ENCODE measurements around the gene TGM6. TPM values are rescaled to one million over a fixed set of nuclear protein-coding genes. Genes with fewer than 3 reads are reported as not detected.
A peak's percentile ranks its signal among the peaks of the same experiment; 100 is the strongest.

Gene TGM6
- total RNA-seq, 1 experiment from 2014 or later: not detected

GRCh38 chr20:2455771-2456497, 75.2 kb downstream of the TGM6 start:
- no peak for DNase-seq (ENCODE audit: low read depth)

GRCh38 chr20:2458919-2459499, 78.3 kb downstream of the TGM6 start:
- DNase-seq (ENCODE audit: low read depth): no peak

GRCh38 chr20:2459981-2460751, 79.5 kb downstream of the TGM6 start:
- no peak for DNase-seq (ENCODE audit: low read depth)

- DNase-seq (ENCODE audit: low read depth): no peak
Observed at GRCh38 chr20:2460752-2461424, 80.2 kb downstream of the TGM6 start.

- no peak for DNase-seq (ENCODE audit: low read depth)
Observed at GRCh38 chr20:2462484-2462883, 81.8 kb downstream of the TGM6 start.

GRCh38 chr20:2463616-2464365, 83.1 kb downstream of the TGM6 start:
- DNase-seq (ENCODE audit: low read depth): no peak

GRCh38 chr20:2465100-2465499, 84.4 kb downstream of the TGM6 start:
- DNase-seq (ENCODE audit: low read depth): no peak

GRCh38 chr20:2467412-2467811, 86.7 kb downstream of the TGM6 start:
- DNase-seq (ENCODE audit: low read depth): no peak

- peak; percentile 24 for DNase-seq (ENCODE audit: low read depth)
Observed at GRCh38 chr20:2468581-2469407, 88.1 kb downstream of the TGM6 start.

- peak; percentile 72 for DNase-seq (ENCODE audit: low read depth)
Observed at GRCh38 chr20:2469991-2470422, 89.3 kb downstream of the TGM6 start.

- DNase-seq (ENCODE audit: low read depth): peak; percentile 100
Observed at GRCh38 chr20:2470423-2471193, 89.9 kb downstream of the TGM6 start, which contains the start of gene SNRPB. Gene SNRPB, minus strand, starts transcription at chr20:2470789. Its CDS starts 99 bp downstream, at chr20:2470690.

- DNase-seq (ENCODE audit: low read depth): peak; percentile 98
Observed at GRCh38 chr20:2473516-2473915, 92.8 kb downstream of the TGM6 start.

- DNase-seq (ENCODE audit: low read depth): no peak
Observed at GRCh38 chr20:2475850-2476741, 95.4 kb downstream of the TGM6 start.

GRCh38 chr20:2476742-2477615, 96.3 kb downstream of the TGM6 start:
- DNase-seq (ENCODE audit: low read depth): peak; percentile 20

- no peak for DNase-seq (ENCODE audit: low read depth)
Observed at GRCh38 chr20:2480381-2480780, 99.7 kb downstream of the TGM6 start.
